Measurements from ENCODE around the gene APEH.

The APEH gene

DNA sequence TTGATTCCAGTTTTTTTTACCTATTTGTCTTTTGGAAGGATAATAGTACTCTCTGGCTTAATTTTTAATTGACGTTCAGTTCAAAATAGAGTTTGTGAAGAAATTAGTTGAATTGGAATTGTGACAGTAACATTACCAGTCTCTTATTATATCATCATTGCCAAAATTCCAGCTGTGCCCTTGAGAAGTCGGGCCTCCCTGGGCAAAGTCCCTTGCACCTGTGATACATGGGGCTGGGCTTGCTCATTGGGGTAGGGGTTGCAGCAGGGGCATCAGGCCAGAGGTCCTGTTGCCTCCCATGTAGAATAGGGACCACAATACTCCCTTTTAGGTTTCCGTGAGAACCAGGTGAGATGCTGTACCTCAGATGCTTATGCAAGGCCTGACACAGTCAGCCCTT, 27.9 kb upstream of the APEH start (continued):
- no peak for TF ChIP-seq ZNF10 (tag by site-specific recombination; IDR thresholded peaks at IDR 0.05)
- TF ChIP-seq PRDM1 (tag by site-specific recombination; IDR thresholded peaks at IDR 0.05) = no peak

DNA sequence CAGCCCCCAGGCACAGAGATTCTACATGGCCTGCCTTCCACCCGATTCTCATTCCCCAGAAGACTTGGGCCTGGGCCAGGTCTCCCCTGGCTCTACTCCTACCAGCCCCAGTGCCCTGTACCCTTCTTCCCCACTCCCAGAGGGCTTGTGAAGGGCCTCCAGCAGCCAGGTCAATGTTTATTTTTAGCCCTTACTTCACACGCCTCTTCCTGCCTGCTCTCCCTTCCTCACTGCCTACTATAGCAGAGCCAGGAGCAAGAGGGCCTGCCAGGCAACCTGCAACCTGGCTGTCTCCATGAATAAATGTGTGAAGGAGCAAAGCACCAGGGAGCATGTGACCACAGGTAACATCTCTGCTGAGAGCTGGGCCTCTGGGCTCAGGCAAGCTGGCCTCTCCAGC, 26.4 kb upstream of the APEH start:
- ChIA-PET POLR2A (no interaction called here), CTCF (no interaction called here)
- no peak overlapping the region for H3K27ac ChIP-seq (ENCODE audit: extremely low read depth, low read depth, low read length)
- TF ChIP-seq ZNF654 (tag by site-specific recombination; IDR thresholded peaks at IDR 0.05; ENCODE audit: low read depth) = no peak
- no peak for TF ChIP-seq IKZF3 (tag by site-specific recombination; IDR thresholded peaks at IDR 0.05)
- TF ChIP-seq, protein P1, sequence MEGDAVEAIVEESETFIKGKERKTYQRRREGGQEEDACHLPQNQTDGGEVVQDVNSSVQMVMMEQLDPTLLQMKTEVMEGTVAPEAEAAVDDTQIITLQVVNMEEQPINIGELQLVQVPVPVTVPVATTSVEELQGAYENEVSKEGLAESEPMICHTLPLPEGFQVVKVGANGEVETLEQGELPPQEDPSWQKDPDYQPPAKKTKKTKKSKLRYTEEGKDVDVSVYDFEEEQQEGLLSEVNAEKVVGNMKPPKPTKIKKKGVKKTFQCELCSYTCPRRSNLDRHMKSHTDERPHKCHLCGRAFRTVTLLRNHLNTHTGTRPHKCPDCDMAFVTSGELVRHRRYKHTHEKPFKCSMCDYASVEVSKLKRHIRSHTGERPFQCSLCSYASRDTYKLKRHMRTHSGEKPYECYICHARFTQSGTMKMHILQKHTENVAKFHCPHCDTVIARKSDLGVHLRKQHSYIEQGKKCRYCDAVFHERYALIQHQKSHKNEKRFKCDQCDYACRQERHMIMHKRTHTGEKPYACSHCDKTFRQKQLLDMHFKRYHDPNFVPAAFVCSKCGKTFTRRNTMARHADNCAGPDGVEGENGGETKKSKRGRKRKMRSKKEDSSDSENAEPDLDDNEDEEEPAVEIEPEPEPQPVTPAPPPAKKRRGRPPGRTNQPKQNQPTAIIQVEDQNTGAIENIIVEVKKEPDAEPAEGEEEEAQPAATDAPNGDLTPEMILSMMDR (tag by site-specific recombination; IDR thresholded peaks at IDR 0.05) = no peak
- TF ChIP-seq ZNF76 (tag by site-specific recombination; IDR thresholded peaks at IDR 0.05; ENCODE audit: borderline replicate concordance, low read depth) = no peak
- TF ChIP-seq, protein P2, sequence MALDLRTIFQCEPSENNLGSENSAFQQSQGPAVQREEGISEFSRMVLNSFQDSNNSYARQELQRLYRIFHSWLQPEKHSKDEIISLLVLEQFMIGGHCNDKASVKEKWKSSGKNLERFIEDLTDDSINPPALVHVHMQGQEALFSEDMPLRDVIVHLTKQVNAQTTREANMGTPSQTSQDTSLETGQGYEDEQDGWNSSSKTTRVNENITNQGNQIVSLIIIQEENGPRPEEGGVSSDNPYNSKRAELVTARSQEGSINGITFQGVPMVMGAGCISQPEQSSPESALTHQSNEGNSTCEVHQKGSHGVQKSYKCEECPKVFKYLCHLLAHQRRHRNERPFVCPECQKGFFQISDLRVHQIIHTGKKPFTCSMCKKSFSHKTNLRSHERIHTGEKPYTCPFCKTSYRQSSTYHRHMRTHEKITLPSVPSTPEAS (tag by site-specific recombination; IDR thresholded peaks at IDR 0.05) = no peak
- no peak for TF ChIP-seq ZNF560 (tag by site-specific recombination; IDR thresholded peaks at IDR 0.05; ENCODE audit: borderline replicate concordance)
- TF ChIP-seq GLIS1 (tag by site-specific recombination; IDR thresholded peaks at IDR 0.05) = peak; percentile 58
- TF ChIP-seq KLF8 (tag by site-specific recombination; IDR thresholded peaks at IDR 0.05) = no peak
- TF ChIP-seq ZNF48 (tag by site-specific recombination; IDR thresholded peaks at IDR 0.05) = no peak
- TF ChIP-seq, protein P3, sequence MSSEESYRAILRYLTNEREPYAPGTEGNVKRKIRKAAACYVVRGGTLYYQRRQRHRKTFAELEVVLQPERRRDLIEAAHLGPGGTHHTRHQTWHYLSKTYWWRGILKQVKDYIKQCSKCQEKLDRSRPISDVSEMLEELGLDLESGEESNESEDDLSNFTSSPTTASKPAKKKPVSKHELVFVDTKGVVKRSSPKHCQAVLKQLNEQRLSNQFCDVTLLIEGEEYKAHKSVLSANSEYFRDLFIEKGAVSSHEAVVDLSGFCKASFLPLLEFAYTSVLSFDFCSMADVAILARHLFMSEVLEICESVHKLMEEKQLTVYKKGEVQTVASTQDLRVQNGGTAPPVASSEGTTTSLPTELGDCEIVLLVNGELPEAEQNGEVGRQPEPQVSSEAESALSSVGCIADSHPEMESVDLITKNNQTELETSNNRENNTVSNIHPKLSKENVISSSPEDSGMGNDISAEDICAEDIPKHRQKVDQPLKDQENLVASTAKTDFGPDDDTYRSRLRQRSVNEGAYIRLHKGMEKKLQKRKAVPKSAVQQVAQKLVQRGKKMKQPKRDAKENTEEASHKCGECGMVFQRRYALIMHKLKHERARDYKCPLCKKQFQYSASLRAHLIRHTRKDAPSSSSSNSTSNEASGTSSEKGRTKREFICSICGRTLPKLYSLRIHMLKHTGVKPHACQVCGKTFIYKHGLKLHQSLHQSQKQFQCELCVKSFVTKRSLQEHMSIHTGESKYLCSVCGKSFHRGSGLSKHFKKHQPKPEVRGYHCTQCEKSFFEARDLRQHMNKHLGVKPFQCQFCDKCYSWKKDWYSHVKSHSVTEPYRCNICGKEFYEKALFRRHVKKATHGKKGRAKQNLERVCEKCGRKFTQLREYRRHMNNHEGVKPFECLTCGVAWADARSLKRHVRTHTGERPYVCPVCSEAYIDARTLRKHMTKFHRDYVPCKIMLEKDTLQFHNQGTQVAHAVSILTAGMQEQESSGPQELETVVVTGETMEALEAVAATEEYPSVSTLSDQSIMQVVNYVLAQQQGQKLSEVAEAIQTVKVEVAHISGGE (tag by site-specific recombination; conservative IDR thresholded peaks at IDR 0.05; ENCODE audit: low read depth) = no peak
- no peak for TF ChIP-seq ZNF23 (tag by site-specific recombination; IDR thresholded peaks at IDR 0.05; ENCODE audit: borderline replicate concordance)
- TF ChIP-seq ZNF266 (tag by site-specific recombination; IDR thresholded peaks at IDR 0.05; ENCODE audit: low read depth) = no peak
- TF ChIP-seq, protein P4, sequence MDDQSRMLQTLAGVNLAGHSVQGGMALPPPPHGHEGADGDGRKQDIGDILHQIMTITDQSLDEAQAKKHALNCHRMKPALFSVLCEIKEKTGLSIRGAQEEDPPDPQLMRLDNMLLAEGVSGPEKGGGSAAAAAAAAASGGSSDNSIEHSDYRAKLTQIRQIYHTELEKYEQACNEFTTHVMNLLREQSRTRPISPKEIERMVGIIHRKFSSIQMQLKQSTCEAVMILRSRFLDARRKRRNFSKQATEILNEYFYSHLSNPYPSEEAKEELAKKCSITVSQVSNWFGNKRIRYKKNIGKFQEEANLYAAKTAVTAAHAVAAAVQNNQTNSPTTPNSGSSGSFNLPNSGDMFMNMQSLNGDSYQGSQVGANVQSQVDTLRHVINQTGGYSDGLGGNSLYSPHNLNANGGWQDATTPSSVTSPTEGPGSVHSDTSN (CRISPR knock-in tag; IDR thresholded peaks at IDR 0.05) = no peak
- TF ChIP-seq FEZF1 (tag by site-specific recombination; IDR thresholded peaks at IDR 0.05) = no peak
- TF ChIP-seq KLF16 (tag by site-specific recombination; IDR thresholded peaks at IDR 0.05) = no peak
- TF ChIP-seq, protein P5, sequence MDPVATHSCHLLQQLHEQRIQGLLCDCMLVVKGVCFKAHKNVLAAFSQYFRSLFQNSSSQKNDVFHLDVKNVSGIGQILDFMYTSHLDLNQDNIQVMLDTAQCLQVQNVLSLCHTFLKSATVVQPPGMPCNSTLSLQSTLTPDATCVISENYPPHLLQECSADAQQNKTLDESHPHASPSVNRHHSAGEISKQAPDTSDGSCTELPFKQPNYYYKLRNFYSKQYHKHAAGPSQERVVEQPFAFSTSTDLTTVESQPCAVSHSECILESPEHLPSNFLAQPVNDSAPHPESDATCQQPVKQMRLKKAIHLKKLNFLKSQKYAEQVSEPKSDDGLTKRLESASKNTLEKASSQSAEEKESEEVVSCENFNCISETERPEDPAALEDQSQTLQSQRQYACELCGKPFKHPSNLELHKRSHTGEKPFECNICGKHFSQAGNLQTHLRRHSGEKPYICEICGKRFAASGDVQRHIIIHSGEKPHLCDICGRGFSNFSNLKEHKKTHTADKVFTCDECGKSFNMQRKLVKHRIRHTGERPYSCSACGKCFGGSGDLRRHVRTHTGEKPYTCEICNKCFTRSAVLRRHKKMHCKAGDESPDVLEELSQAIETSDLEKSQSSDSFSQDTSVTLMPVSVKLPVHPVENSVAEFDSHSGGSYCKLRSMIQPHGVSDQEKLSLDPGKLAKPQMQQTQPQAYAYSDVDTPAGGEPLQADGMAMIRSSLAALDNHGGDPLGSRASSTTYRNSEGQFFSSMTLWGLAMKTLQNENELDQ (tag by site-specific recombination; IDR thresholded peaks at IDR 0.05; ENCODE audit: low read depth) = no peak
- TF ChIP-seq SCRT2 (tag by site-specific recombination; IDR thresholded peaks at IDR 0.05) = no peak
- TF ChIP-seq, protein P6, sequence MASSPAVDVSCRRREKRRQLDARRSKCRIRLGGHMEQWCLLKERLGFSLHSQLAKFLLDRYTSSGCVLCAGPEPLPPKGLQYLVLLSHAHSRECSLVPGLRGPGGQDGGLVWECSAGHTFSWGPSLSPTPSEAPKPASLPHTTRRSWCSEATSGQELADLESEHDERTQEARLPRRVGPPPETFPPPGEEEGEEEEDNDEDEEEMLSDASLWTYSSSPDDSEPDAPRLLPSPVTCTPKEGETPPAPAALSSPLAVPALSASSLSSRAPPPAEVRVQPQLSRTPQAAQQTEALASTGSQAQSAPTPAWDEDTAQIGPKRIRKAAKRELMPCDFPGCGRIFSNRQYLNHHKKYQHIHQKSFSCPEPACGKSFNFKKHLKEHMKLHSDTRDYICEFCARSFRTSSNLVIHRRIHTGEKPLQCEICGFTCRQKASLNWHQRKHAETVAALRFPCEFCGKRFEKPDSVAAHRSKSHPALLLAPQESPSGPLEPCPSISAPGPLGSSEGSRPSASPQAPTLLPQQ (tag by site-specific recombination; IDR thresholded peaks at IDR 0.05) = peak; percentile 41; the same call in 1 of the 2 replicates
- TF ChIP-seq RBAK (tag by site-specific recombination; IDR thresholded peaks at IDR 0.05) = no peak
- TF ChIP-seq, protein P7, sequence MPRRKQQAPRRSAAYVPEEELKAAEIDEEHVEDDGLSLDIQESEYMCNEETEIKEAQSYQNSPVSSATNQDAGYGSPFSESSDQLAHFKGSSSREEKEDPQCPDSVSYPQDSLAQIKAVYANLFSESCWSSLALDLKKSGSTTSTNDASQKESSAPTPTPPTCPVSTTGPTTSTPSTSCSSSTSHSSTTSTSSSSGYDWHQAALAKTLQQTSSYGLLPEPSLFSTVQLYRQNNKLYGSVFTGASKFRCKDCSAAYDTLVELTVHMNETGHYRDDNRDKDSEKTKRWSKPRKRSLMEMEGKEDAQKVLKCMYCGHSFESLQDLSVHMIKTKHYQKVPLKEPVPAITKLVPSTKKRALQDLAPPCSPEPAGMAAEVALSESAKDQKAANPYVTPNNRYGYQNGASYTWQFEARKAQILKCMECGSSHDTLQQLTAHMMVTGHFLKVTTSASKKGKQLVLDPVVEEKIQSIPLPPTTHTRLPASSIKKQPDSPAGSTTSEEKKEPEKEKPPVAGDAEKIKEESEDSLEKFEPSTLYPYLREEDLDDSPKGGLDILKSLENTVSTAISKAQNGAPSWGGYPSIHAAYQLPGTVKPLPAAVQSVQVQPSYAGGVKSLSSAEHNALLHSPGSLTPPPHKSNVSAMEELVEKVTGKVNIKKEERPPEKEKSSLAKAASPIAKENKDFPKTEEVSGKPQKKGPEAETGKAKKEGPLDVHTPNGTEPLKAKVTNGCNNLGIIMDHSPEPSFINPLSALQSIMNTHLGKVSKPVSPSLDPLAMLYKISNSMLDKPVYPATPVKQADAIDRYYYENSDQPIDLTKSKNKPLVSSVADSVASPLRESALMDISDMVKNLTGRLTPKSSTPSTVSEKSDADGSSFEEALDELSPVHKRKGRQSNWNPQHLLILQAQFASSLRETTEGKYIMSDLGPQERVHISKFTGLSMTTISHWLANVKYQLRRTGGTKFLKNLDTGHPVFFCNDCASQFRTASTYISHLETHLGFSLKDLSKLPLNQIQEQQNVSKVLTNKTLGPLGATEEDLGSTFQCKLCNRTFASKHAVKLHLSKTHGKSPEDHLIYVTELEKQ (tag by site-specific recombination; IDR thresholded peaks at IDR 0.05; ENCODE audit: borderline replicate concordance) = no peak

More for the DNA sequence above, 26.4 kb upstream of the APEH start:
- Histone ChIP-seq H3K36me3 (ENCODE audit: control insufficient read depth in 2 of 2, insufficient read depth in 1 of 2, low read length in 2 of 2) (peaks cover 0 to 3% of the 10 kb centered on the region in 2 experiments; a peak in 1 of 3 replicates), H3K4me3 (ENCODE audit: low read depth, low read length) (no peak overlapping the region), H3K9me3 (ENCODE audit: control insufficient read depth, insufficient read depth, low read depth, low read length) (no peaks in the 10 kb centered on the region), H3K4me1 (ENCODE audit: control insufficient read depth, insufficient read depth, low read length) (no peaks in the 10 kb centered on the region)
